Coronary artery (tissue), 2 donors: ENCODE measurements around the gene KRT3.

Source experiments
- DNase-seq: peaks from one replicate; pipeline ENCODE4 v3.0.0-alpha.2; 2017; ENCODE audit warnings: low spot score
- H3K27ac ChIP-seq, 2 donors: fragments of 200-600 bp; sonication (generic); one replicate each; pipeline ENCODE4 v1.5.1; 2016 to 2019
- H3K4me3 ChIP-seq: fragments of 200-600 bp; sonication (generic); 2 replicates; pipeline ENCODE4 v1.5.1; 2016; ENCODE audit warnings: mild to moderate bottlenecking, moderate library complexity
- CTCF ChIP-seq: fragments of 200-600 bp; sonication (generic); IDR thresholded peaks from one replicate; pipeline ENCODE4 v1.5.1; 2019; ENCODE audit warnings: antibody characterized with exemption

Gene KRT3

GRCh38 chr12:52832451-52832850, 36.5 kb upstream of the KRT3 start:
- H3K4me3 ChIP-seq, result no peak overlapping the region
- no peak for TF ChIP-seq CTCF
- H3K27ac ChIP-seq, result no peak overlapping the region
- DNase-seq, result no peak

- no peak for TF ChIP-seq CTCF
- Histone ChIP-seq H3K4me3 (no peak overlapping the region), H3K27ac (no peak overlapping the region)
- no peak for DNase-seq
Measured at GRCh38 chr12:52831251-52831650, 35.3 kb upstream of the KRT3 start.

GRCh38 chr12:52829986-52830770, 34.3 kb upstream of the KRT3 start:
- Histone ChIP-seq H3K27ac (no peak overlapping the region), H3K4me3 (no peak overlapping the region)
- TF ChIP-seq CTCF, result no peak
- DNase-seq, result no peak

GRCh38 chr12:52828591-52829021, 32.7 kb upstream of the KRT3 start:
- H3K27ac ChIP-seq, result no peak overlapping the region
- no peak overlapping the region for H3K4me3 ChIP-seq
- no peak for DNase-seq
- TF ChIP-seq CTCF, result no peak

GRCh38 chr12:52828156-52828555, 32.2 kb upstream of the KRT3 start:
- TF ChIP-seq CTCF, result no peak
- no peak overlapping the region for H3K4me3 ChIP-seq
- no peak for DNase-seq
- H3K27ac ChIP-seq, result no peak overlapping the region

GRCh38 chr12:52827499-52828090, 31.7 kb upstream of the KRT3 start:
- H3K4me3 ChIP-seq, result no peak overlapping the region
- no peak for DNase-seq
- no peak overlapping the region for H3K27ac ChIP-seq
- TF ChIP-seq CTCF, result no peak
